HG03103 (cell line): ENCODE measurements around the gene PHLPP1.

Experiments used
- ATAC-seq: cut with Tn5 transposase; IDR thresholded peaks from one replicate; pipeline ENCODE4 v1.9.1; 2021; ENCODE audit warnings: low read depth; ENCODE audit not compliant: unreplicated experiment

The PHLPP1 gene

DNA sequence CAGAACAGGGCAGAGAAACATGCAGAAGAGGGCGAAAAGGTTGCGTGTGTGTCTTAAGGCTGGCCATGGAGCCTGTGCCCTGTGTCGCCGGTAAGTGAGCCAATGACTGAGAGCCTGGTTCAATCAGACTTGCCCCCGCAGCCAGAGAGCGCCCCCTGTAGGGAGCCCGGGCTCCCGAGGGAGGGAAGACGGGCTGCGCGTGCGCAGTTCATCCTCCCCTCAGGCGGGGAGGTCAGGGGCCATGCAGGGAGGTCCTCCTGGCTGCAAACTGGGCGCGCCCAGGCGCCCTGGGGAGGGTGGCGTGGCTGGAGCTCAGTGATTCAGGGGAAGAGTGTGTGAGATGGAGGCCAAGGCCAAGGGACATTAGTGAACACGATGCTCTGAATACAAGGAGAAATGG is 276.6 kb downstream of the PHLPP1 start:
- ATAC-seq, result no peak

DNA sequence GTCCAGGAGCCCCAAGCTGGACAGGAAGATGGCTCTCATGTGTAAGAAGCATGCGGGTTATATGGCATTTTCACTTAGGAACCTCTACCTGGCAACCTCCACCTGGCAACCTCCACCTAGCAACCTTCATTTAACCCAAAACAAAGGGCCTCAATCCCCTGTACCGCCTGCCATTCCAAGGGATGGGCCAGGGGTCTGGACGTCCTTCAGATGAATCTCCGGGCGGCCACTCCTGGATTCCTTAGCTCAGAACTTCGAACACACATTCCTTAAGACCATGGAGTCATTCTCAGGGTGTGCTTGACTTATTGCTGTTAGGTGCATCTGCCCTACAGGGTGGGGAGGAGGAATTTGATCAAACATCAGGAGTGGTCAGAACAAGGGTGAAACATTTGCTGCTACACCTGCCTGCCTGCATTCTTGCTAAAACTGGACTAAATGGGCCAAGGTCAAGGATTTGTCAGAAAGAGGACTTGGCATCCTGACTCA is 277.6 kb downstream of the PHLPP1 start:
- no peak for ATAC-seq

DNA sequence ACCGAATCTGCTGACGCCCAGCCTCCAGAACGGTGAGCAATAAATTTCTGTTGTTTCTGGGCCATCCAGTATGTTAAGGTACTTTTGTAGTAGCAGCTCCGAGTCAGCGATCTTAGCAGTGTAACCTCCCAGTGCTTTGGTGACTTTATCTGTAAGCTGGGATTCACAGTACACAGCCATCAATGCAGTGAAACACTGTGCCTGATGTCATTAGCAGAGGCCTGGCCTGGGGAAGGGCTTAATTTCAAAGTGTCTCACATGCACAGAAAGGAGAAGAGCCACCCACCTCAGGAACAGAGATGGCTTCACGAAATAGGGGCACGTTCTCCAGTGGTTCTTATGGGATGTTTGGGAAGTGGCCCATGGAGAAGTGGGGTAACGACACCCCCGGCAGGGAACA is 281.2 kb downstream of the PHLPP1 start:
- ATAC-seq, result no peak

DNA sequence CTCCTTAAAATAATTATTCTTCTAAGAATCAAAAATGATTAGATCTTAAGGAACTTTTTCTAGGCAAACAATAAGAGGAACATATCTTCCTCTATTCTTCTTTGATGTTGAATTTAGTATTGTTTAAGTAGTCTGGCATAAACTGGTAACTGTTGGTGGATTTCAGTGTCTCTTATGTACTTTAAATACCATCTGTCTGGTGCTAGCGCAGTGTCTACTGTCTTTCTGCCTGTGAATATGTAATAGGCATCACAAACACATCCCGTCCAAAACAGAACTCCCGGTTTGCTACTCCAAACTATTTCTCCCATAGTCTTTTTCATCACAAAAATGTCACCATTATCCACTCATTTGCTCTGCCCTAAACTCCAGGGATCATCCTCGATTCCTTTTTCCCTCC is 281.7 kb downstream of the PHLPP1 start:
- ATAC-seq, result no peak

DNA sequence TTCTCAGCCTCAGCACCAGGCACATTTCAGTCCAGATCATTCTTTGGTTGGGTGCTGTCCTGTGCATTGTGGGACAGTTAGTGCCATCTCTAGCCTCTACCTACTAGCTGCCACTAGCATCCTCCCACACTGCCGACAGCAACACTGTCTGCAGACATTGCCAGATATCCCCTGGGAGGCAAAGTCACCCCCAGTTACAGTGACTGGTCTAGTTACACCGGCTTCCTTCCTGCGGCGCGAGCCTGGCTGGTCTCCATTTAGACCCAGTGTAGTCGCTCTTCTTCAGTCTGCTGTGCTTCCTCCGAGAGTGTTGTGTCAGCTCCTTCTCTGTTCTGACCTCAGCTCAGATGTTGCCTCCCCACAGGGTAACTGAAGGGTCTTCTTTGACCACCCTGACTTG is 283.1 kb downstream of the PHLPP1 start:
- no peak for ATAC-seq

DNA sequence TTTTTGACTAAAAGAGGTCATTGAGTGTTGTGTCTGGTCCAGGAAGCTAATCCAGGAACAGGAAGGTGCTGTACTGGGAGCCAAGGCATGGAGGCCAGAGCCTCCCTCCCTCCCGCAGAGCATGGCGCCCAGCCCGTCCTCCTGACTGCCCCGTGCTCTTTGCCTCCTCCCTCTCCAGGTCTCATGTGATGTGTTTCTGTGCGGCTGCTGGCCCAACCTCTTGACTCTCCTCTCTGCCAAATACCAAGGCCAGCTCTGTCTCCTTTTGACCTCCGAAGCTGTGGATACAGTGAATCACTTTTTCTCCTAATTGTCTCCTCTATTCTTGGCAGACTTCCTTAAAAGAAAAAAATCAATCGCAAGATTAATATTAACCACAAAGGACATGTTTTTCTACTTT is 284.1 kb downstream of the PHLPP1 start:
- ATAC-seq, result no peak

DNA sequence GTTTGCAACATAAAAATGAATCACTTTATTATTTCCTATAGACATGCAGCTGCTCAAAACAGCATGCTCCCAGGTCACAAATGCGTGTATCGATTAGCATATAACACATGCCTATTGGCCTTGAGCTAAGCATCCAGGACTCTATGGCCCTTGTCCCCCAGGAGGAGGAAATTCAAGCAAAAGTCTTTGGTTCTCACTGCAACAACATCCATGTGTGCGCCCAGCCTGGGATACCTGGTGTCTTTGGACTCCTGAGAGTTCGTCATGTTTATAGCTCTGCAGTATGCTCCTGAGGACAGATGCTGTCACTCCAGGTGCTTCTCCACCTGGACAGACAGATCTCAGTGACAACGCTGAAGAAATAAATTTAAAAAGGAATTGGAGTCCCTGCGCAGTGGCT is 284.6 kb downstream of the PHLPP1 start:
- ATAC-seq, result no peak

DNA sequence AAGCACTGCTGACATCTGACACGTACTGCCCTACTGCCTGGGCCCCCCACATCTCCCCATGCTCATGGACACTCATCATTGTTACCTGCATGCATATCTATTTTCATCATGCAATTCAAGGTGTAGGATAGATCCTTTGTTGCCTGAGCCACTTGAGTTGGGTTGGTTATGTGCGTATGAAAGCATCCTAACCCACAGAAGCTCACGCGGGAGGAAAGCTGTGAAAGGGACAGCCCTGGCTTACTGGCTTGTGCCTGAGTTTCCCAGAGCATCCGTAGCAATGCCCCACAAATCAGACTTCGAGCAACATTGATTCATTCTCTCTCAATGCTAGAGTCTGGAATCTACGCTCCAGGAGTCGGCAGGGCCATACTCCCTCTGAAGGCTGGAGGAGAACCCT is 285.5 kb downstream of the PHLPP1 start:
- no peak for ATAC-seq

DNA sequence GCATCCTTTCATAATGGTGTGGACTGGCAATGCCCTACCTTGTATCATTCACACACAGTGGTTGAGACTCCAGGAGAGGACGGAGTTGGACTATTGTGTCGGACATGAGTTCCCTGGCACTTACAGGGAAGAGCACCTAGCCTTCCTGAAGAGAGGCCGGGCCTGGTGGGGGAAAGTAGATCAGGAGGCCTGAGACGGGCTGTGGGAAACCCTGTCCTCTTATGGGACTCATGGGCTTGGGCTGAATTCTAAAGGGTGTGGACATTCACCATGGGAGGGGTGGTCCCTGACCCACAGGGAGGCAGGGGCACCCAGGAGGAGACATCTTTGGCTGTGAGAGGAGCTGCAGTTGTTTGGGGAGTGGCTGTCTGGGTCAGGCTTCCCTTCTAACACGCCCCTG is 286.5 kb downstream of the PHLPP1 start:
- no peak for ATAC-seq

DNA sequence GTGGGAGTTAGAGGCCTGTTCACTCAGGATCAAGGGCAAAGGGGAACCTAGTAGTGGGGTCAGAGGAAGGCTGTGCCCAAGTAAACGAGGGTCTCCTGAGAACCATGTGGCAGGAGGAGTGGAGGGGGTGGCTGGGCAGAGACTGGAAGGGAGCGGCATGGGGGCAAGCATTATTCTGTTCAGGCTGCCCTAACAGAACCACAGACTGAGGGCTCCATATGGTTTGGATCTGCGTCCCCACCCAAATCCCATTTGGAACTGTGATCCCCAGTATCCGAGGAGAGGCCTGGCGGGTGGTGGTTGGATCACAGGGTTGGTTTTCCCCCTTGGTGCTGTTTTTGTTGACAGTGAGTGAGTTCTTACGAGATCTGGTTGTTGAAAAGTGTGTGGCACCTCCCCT is 287.0 kb downstream of the PHLPP1 start:
- ATAC-seq, result no peak

DNA sequence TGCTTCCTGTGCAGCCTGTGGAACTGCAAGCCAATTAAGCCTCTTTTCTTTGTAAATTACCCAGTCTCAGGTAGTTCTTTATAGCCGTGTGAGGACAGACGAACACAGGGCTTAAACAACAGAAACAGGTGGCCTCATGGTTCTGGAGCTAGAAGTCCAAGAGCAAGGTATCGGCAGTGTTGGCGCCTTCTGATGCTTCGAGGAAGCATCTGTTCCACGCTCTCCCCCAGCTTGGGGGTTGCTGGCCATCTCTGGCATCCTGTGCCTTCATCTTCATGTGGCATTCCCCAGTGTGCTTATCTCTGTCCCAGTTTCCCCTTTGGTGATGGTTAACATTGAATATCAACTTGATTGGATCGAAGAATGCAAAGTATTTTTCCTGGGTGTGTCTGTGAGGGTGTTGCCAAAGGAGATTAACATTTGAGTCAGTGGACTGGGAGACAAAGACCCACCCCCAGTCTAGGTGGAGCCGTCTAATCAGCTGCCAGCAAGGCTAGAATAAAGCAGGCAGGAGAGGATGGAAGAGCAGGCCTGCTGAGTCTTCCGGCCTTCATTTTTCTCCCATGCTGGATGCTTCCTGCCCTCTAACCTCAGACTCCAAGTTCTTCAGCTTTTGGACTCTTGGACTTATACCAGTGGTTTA is 287.6 kb downstream of the PHLPP1 start:
- no peak for ATAC-seq

DNA sequence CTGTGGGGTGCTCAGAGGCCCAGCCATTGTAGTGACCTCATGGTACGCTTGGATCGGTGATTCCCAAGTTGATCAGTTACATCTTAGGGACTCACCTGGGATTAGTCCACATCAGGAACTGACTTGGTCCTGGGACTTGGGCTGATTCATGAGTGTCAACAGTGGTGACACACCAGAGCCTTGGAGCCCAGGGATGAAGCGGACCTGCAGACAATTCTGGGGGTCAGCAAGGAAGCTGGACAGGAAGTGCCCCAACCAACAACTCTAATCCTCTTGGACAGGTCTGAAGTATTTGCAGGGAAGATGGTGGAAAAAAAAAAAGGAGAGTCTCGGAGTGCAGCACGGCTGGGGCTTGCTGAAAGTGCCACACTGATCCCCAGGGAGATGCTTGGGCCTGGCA is 288.6 kb downstream of the PHLPP1 start:
- no peak for ATAC-seq

DNA sequence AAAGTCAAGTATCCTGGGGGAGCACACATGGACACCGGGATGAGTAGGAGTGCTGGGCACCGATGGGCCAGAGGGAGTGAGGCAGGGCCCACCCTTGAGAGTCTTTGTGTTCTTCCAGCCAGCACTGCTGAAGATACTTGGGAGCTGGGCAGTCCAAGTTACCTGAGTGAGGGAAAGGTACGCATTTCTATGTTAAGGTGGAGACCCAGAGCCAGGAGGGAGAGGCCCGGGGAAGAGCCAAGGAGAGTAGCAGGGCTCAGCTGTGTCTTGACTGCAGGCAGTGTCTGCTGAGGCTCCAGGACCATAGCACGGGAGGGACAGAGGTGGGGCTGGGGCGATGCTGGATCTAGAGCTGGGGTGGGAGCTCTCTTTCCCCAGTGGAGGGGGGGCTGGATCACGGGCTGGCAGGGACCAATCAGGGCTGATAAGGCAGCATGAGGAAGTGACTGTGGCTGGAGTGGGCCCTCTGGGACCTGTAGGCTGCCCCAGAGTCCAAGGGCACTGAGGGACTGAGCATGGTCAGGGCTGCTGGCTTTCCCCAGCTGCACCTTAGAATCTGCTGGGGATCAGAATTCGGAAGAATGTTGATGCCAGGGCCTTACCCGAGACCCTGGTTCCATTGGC is 289.2 kb downstream of the PHLPP1 start:
- ATAC-seq, result no peak

DNA sequence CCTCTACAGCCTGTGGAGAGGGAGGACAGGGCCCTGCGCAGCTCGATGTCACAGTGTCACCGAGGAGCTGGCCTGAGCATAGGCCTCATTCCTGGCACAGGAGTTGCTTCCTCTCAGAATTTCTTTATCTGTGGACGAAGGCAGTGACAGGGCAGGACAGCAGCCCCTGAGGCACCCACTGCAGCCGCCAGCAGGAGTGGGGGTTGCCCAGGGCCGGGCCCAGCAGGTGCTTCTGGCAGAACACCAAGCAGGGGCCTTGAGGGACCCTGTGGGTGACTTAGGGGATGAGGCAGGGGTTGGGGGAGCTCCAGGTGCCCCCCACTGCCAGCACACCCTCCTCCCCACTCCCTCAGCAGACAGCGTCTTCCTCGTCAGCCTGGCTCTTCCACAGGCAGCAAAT is 290.0 kb downstream of the PHLPP1 start:
- no peak for ATAC-seq

DNA sequence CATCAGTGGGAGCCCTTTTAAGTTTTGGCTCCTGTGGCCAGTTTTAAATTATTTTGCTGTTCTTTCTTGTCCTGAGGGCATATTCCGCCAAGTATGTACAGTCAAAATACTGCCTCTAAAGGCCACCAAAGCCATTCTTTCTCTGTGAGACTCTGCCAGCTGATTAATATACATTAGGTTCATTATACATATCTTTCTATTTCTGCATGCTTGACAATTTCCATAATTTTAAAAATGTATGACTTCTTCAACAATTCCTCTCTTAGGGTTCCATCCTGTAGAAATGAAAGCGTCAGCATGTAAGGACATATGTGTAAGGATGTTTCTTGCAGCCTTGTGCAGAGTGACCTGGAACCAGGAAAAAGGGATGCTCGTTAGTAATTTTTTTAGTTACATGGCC is 291.9 kb downstream of the PHLPP1 start:
- no peak for ATAC-seq

DNA sequence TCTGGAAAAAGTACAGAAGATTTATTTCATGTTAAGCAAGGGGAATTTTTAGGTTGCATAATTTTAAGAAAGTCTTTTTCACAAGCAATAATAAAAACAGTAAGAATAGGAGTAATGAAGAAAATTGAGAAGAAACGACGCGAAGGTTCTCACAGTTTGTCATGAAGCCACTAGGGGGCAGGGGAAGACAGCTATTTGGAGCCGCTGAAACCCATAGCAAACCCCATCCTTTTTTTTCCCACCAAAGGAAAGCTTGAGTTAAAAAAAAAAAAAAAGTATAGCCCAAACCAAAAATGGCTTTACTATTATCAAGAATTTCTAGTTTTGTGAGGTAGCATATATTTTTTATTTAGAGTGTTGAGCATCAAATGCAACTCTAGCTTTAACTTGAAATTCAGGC is 300.9 kb downstream of the PHLPP1 start:
- no peak for ATAC-seq

DNA sequence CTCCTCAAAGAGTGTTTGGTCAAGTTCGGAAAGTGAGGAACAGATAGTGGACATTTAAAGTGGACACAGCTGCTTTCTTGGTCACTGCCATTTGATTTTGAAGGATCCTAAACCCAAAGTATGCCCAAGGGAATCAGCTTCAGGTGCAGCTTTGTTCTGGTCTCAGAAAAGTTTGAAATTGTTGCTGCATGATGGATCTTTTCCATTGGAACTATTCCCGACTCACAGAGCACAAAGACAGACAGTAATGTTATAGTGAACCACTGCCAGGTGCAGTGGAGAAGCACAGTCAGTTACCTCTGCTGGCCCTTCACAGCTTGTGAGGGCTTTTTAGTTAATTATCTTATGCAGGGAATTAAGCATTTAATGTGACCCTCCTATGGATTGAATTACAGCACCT is 301.7 kb downstream of the PHLPP1 start:
- no peak for ATAC-seq

DNA sequence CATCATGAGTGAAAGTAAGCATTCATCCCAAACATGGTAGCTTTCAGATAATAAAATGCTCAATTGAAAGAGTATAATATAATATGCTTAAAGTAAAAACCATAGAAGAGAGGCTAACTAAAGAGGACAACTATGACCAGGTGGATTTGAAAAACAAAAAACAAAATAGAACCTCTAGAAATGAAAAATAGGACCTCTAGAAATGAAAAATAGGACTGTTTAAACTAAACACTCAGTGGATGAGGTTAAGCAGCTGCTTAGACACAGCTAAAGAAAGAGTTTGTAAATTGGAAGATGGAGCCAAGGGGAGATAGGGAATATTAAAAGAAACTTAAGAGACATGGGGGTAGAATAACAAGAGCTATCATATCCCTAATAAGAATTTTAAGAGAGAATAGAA is 302.6 kb downstream of the PHLPP1 start:
- ATAC-seq, result no peak

DNA sequence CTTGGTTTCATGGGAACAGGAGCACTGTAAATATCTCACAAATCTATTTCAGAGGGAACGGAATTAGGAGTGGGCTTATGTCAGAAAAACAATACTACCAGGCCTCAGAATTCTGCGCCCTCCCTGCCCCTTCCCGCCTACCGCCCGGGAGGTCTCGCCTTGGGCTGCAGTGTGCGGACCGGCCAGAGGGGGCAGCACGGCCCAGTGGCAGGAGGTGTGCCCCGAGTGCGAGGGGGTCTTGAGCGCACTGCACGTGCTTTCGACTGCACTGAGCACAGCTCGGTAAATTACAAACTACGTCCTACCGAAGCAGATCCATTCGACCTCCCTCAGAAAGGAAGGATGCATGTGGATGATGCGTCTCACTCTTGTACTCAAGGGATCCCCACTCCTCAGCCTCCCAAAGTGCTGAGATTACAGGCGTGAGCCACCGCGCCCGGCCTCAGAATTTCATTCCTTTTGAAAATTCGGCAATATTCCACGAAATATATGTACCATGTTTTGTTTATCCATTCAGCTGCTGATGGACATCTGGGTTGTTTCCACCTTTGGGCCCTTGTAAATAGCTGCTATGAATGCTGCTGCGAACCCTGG is 307.2 kb downstream of the PHLPP1 start:
- ATAC-seq, result no peak

DNA sequence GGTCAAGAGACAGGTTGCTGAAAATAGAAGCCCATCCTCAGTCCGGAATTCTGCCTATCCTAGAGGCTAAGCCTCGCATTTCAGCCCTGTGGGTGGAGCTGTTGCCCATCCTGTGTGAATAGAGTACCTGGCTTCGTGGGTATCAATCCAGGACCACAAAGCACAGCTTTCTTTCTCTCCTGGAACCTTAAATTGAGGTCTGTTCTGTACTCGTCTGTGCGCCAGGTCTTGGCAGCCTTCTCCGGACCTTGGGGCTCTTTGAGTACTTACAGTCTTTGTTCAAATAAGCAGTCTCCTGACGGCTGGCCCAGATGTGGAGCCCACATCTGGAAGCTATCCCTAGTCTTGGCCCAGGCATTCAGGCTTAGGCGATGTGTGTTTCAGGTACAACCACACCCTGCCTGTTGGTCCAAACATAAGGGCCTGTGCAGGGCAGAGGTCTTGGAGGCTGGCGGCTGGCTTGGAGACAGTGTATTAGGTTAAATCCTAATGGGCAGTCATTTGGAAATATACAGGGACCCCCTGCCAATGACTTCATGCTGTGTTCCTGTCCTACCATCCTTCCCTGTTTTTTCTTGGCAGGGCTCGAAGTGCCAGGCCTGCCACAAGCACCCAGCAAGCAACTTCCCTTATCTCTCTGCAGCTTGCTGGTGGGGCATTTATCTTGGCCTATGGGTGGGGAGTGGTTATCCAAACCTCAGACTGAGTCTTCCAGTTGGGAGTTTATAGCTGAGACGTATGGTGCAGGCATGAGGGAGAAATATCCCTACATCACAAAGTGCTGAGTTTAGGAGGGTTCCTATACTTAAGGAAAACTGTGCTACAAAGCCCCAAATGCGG is 310.1 kb downstream of the PHLPP1 start:
- no peak for ATAC-seq

DNA sequence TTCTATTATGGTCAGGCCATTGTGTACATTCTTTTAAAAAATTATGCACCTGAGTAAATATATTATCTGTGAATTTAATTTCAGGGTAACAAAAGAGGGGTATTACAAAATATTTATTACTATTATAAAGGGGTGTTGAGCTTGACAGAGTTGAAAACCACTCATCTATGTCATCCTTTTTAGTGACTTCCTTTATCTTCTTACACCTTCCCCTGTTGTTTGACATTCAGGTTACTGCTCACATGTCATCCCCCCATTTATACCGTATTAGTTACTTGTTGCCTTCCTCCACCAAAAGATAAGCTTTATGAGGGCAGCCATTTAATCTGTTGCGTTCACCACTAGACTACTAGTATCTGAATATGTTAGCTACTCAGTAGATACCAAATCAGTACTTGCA is 313.0 kb downstream of the PHLPP1 start:
- ATAC-seq, result no peak
